Measurements from ENCODE around the gene CLASRP.
A peak's percentile ranks its signal among the peaks of the same experiment; 100 is the strongest.

CLASRP gene

DNA sequence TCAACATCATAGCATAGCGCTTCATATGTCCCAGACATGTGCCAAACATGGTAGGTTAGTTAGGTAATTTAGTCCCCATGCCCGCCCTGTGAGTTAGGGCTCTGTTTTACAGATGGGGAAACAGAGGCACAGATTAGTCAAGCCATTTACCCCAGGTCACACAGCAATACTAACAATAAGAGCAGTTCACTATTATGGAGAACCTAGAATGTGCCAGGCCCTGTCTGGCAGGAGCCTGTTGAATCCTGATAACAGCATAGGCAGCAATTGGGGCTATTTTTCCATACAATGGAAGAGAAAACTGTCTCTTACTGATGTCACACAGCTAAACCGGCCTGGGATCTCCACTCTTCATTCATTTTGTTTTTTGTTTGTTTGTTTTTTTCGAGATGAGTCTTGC lies 47.6 kb downstream of the CLASRP start:
- H3K27me3 ChIP-seq (ENCODE audit: control insufficient read depth, insufficient read depth, low read length), result no peaks in the 10 kb centered on the region

GRCh38 chr19:45087531-45087930 lies 48.7 kb downstream of the CLASRP start:
- Histone ChIP-seq H3K27me3 (ENCODE audit: control insufficient read depth, insufficient read depth, low read length) (no peaks in the 10 kb centered on the region), H3K4me3 (ENCODE audit: low read length) (no peak overlapping the region), H3K36me3 (ENCODE audit: control insufficient read depth, insufficient read depth, low read length) (peaks cover 3% of the 10 kb centered on the region; the same call in 1 of the 2 replicates), H3K4me1 (ENCODE audit: control insufficient read depth, insufficient read depth, low read length) (no peaks in the 10 kb centered on the region), H3K27ac (ENCODE audit: low read length) (no peak overlapping the region), H3K9me3 (ENCODE audit: control insufficient read depth, insufficient read depth, low read length) (no peaks in the 10 kb centered on the region)
- no peak for DNase-seq (ENCODE audit: low read depth, low spot score)
- WGBS (ENCODE audit: insufficient coverage, insufficient read length), result no CpG with 5 or more reads among the region's 11 CpGs

More for the DNA sequence above, 47.6 kb downstream of the CLASRP start:
- no peak for DNase-seq (ENCODE audit: low read depth, low spot score)
- no peak overlapping the region for H3K4me3 ChIP-seq (ENCODE audit: low read length)
- no CpG with 5 or more reads among the region's 4 CpGs for WGBS (ENCODE audit: insufficient coverage, insufficient read length)
- H3K9me3 ChIP-seq (ENCODE audit: control insufficient read depth, insufficient read depth, low read length), result no peaks in the 10 kb centered on the region
- peaks cover 11% of the 10 kb centered on the region; the same call in 1 of the 2 replicates for H3K36me3 ChIP-seq (ENCODE audit: control insufficient read depth, insufficient read depth, low read length)
- H3K4me1 ChIP-seq (ENCODE audit: control insufficient read depth, insufficient read depth, low read length), result no peaks in the 10 kb centered on the region
- no peak overlapping the region for H3K27ac ChIP-seq (ENCODE audit: low read length)

DNA sequence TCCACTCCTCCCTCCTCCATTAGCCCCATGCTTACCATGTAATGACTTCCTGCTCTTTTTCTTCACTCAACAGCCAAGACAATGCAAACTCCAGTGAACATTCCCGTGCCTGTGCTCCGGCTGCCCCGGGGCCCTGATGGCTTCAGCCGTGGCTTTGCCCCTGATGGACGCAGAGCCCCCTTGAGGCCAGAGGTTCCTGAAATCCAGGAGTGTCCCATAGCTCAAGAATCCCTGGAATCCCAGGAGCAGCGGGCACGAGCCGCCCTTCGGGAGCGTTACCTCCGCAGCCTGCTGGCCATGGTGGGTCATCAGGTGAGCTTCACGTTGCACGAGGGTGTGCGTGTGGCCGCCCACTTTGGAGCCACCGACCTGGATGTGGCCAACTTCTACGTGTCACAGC lies 51.2 kb downstream of the CLASRP start:
- no peaks in the 10 kb centered on the region for H3K9me3 ChIP-seq (ENCODE audit: control insufficient read depth, insufficient read depth, low read length)
- peaks cover 3% of the 10 kb centered on the region; the same call in 1 of the 2 replicates for H3K36me3 ChIP-seq (ENCODE audit: control insufficient read depth, insufficient read depth, low read length)
- DNase-seq (ENCODE audit: low read depth, low spot score), result no peak
- no peaks in the 10 kb centered on the region for H3K27me3 ChIP-seq (ENCODE audit: control insufficient read depth, insufficient read depth, low read length)
- no peak overlapping the region for H3K27ac ChIP-seq (ENCODE audit: low read length)
- WGBS (ENCODE audit: insufficient coverage, insufficient read length), result no CpG with 5 or more reads among the region's 17 CpGs
- H3K4me3 ChIP-seq (ENCODE audit: low read length), result no peak overlapping the region
- H3K4me1 ChIP-seq (ENCODE audit: control insufficient read depth, insufficient read depth, low read length), result no peaks in the 10 kb centered on the region

DNA sequence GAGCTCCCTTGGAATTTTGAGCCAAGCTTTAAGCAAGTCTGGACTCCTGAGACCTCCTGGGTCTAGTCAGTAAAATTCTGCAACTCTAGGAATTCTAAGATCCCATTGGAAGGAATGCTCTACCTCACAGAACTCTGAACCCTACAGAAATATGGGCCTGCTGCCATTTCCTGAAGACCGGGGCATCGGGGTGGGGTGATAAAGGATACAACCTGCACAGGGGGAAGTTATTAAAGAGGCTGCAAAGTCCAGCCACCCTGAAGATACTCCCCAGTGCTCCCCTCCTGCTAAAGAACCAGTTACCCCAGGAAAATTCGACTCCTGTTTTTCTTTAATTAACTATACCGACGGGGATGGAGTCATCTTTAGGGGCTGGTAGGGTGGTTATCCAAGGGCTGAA lies 51.8 kb downstream of the CLASRP start:
- no peak for DNase-seq (ENCODE audit: low read depth, low spot score)
- no CpG with 5 or more reads among the region's 5 CpGs for WGBS (ENCODE audit: insufficient coverage, insufficient read length)
- Histone ChIP-seq H3K4me1 (ENCODE audit: control insufficient read depth, insufficient read depth, low read length) (no peaks in the 10 kb centered on the region), H3K27me3 (ENCODE audit: control insufficient read depth, insufficient read depth, low read length) (no peaks in the 10 kb centered on the region), H3K9me3 (ENCODE audit: control insufficient read depth, insufficient read depth, low read length) (no peaks in the 10 kb centered on the region), H3K27ac (ENCODE audit: low read length) (no peak overlapping the region), H3K36me3 (ENCODE audit: control insufficient read depth, insufficient read depth, low read length) (peaks cover 3% of the 10 kb centered on the region; the same call in 1 of the 2 replicates), H3K4me3 (ENCODE audit: low read length) (no peak overlapping the region)

GRCh38 chr19:45091031-45091923 lies 52.4 kb downstream of the CLASRP start:
- Histone ChIP-seq H3K27ac (ENCODE audit: low read length) (no peak overlapping the region), H3K9me3 (ENCODE audit: control insufficient read depth, insufficient read depth, low read length) (no peaks in the 10 kb centered on the region), H3K27me3 (ENCODE audit: control insufficient read depth, insufficient read depth, low read length) (no peaks in the 10 kb centered on the region), H3K4me1 (ENCODE audit: control insufficient read depth, insufficient read depth, low read length) (no peaks in the 10 kb centered on the region), H3K4me3 (ENCODE audit: low read length) (peak overlapping the region; percentile 45; the same call in 1 of the 2 replicates), H3K36me3 (ENCODE audit: control insufficient read depth, insufficient read depth, low read length) (peaks cover 3% of the 10 kb centered on the region; the same call in 1 of the 2 replicates)
- DNase-seq (ENCODE audit: low read depth, low spot score), result peak; percentile 99
- no CpG with 5 or more reads among the region's 64 CpGs for WGBS (ENCODE audit: insufficient coverage, insufficient read length)

DNA sequence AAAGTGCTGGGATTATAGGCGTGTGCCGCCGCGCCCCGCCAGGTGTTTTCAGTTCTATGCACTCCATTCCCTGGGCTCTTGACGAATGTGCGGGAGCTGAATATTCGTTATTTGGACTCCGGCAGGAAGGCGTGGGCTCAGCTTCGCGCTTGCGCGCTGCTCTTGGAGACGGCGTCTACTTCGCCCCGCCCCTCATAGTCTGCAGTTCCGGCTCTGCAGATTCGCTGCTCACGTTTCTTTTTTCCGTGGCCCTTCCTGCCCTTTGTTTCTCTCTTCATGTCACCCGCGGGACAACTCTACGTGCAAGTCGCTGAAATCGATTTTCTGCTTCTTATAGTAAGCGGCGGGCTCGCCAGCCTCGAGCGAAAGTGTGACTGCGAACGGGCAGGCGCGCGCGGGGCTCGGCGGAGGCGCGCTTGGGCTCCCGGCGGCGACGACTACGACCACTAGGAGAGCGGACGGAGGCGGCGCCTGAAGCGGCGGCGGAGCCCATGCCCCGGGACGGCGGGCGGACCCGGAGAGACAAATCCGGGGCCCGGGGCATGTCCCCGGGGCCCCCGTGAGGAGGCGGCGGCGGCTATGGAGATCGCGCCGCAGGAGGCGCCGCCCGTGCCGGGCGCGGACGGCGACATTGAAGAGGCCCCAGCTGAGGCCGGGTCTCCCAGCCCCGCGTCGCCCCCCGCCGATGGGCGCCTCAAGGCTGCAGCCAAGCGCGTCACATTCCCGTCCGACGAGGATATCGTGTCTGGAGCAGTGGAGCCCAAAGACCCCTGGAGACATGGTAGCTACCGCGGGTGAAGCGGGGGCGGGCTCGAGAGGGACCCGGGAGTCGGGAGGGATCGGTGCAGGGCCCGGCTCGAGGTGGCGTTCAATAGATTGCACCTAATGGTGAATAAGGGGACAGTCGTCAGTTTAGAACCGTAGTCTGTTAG lies 54.2 kb downstream of the CLASRP start, which contains the start of gene PPP1R37:
Gene PPP1R37, plus strand, starts transcription at position 433 of the 932 bp plus-strand sequence. Its CDS starts 147 bp downstream, at position 580.
- no peaks in the 10 kb centered on the region for H3K4me1 ChIP-seq (ENCODE audit: control insufficient read depth, insufficient read depth, low read length)
- peak; percentile 95 for DNase-seq (ENCODE audit: low read depth, low spot score)
- H3K4me3 ChIP-seq (ENCODE audit: low read length), result peak within 1 kb of the TSS; percentile 45; the same call in 1 of the 2 replicates
- no peaks in the 10 kb centered on the region for H3K9me3 ChIP-seq (ENCODE audit: control insufficient read depth, insufficient read depth, low read length)
- H3K36me3 ChIP-seq (ENCODE audit: control insufficient read depth, insufficient read depth, low read length), result peaks cover 3% of the 10 kb centered on the region; the same call in 1 of the 2 replicates
- no peaks in the 10 kb centered on the region for H3K27me3 ChIP-seq (ENCODE audit: control insufficient read depth, insufficient read depth, low read length)
- no CpG with 5 or more reads among the region's 103 CpGs for WGBS (ENCODE audit: insufficient coverage, insufficient read length)
- no peak within 1 kb of the TSS for H3K27ac ChIP-seq (ENCODE audit: low read length)

DNA sequence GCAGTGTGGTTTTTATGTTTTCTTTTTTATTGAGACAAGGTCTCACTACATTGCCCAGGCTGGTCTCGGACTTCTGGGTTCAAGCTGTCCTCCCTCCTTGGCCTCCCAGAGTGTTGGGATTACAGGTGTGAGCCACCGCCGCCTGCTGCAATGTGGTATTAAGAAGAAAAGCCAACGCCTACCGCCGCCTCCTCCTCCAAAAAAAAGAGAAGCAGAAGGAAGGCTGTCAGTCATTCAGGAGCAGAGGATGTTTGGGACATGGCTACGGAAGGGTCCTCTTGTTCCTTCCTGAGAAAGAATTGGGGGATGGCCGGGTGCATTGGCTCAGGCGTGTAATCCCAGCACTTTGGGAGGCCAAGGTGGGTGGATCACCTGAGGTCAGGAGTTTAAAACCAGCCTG lies 55.3 kb downstream of the CLASRP start:
- H3K9me3 ChIP-seq (ENCODE audit: control insufficient read depth, insufficient read depth, low read length), result no peaks in the 10 kb centered on the region
- H3K4me3 ChIP-seq (ENCODE audit: low read length), result no peak overlapping the region; the same call in 1 of the 2 replicates
- H3K27ac ChIP-seq (ENCODE audit: low read length), result no peak overlapping the region
- H3K27me3 ChIP-seq (ENCODE audit: control insufficient read depth, insufficient read depth, low read length), result no peaks in the 10 kb centered on the region
- no peak for DNase-seq (ENCODE audit: low read depth, low spot score)
- 0 out of 2 replicates have a peak, but pooled peaks cover 1% of the 10 kb centered on the region for H3K4me1 ChIP-seq (ENCODE audit: control insufficient read depth, insufficient read depth, low read length)
- whole genome bisulfite sequencing (ENCODE audit: insufficient coverage, insufficient read length), result no CpG with 5 or more reads among the region's 9 CpGs
- H3K36me3 ChIP-seq (ENCODE audit: control insufficient read depth, insufficient read depth, low read length), result peaks cover 3% of the 10 kb centered on the region; the same call in 1 of the 2 replicates

- DNase-seq (ENCODE audit: low read depth, low spot score), result no peak
- H3K27me3 ChIP-seq (ENCODE audit: control insufficient read depth, insufficient read depth, low read length), result no peaks in the 10 kb centered on the region
- H3K27ac ChIP-seq (ENCODE audit: low read length), result no peak overlapping the region
- no peak overlapping the region for H3K4me3 ChIP-seq (ENCODE audit: low read length)
- H3K9me3 ChIP-seq (ENCODE audit: control insufficient read depth, insufficient read depth, low read length), result no peaks in the 10 kb centered on the region
- 0 out of 2 replicates have a peak, but pooled peaks cover 1% of the 10 kb centered on the region for H3K4me1 ChIP-seq (ENCODE audit: control insufficient read depth, insufficient read depth, low read length)
- WGBS (ENCODE audit: insufficient coverage, insufficient read length), result no CpG with 5 or more reads among the region's 5 CpGs
- peaks cover 3% of the 10 kb centered on the region; the same call in 1 of the 2 replicates for H3K36me3 ChIP-seq (ENCODE audit: control insufficient read depth, insufficient read depth, low read length)
Measured at GRCh38 chr19:45094707-45095106, 55.9 kb downstream of the CLASRP start.

DNA sequence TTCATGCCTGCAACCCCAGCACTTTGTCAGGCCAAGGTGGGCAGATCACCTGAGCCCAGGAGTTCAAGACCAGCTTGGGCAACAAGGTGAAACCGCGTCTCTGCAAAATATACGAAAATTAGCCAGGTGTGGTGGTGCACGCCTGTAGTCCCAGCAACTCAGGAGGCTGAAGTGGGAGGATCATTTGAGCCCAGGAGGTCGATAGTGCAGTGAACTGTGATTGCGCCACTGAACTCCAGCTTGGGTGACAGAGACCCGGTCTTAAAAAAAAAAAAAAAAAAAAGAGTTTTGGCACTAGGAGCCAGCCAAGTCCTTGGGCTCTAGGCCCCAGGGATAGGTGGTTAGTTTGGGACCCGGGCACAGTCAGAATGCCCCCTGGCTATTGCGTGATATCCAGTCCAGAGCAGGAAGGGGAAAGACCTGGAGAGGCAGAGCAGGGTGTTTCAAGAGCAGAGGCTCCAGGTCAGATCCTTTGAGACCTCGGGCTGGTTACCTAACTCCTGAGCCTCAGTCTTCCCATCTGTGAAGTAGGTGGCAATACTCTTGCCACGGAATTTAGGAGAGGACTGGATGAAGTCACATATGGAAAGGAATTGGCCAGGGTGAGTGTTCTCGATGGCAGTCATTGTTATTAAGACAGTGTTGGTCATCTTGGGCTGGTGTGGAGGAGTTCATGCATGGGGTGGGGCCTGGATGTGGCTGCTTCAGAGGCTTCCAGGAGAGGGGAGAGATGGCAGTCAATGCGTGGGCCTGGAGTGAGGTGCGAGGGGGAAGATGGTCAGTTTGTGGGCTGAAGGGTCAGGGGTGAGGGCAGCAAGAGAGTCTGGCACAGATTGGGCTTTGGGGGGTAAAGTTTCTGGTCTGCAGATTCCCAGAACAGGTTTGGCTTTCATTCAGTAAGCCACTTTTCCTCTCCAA lies 56.9 kb downstream of the CLASRP start:
- H3K27ac ChIP-seq (ENCODE audit: low read length), result no peak overlapping the region
- no peaks in the 10 kb centered on the region for H3K27me3 ChIP-seq (ENCODE audit: control insufficient read depth, insufficient read depth, low read length)
- WGBS (ENCODE audit: insufficient coverage, insufficient read length), result no CpG with 5 or more reads among the region's 14 CpGs
- DNase-seq (ENCODE audit: low read depth, low spot score), result no peak
- H3K4me1 ChIP-seq (ENCODE audit: control insufficient read depth, insufficient read depth, low read length), result 0 out of 2 replicates have a peak, but pooled peaks cover 1% of the 10 kb centered on the region
- H3K36me3 ChIP-seq (ENCODE audit: control insufficient read depth, insufficient read depth, low read length), result no peaks in the 10 kb centered on the region
- H3K4me3 ChIP-seq (ENCODE audit: low read length), result no peak overlapping the region
- no peaks in the 10 kb centered on the region for H3K9me3 ChIP-seq (ENCODE audit: control insufficient read depth, insufficient read depth, low read length)
